Fibroblast of skin of back (primary cell): ENCODE data around the gene OR2T5.
"Not testable (repeated sequence)": the region's sequence is repeated elsewhere in the genome, so short reads cannot be mapped to it uniquely, and the experiment has no call there.

Experiments used
- DNase-seq: peaks from one replicate; pipeline ENCODE4 v3.0.0-alpha.2; 2013

The OR2T5 gene

DNA sequence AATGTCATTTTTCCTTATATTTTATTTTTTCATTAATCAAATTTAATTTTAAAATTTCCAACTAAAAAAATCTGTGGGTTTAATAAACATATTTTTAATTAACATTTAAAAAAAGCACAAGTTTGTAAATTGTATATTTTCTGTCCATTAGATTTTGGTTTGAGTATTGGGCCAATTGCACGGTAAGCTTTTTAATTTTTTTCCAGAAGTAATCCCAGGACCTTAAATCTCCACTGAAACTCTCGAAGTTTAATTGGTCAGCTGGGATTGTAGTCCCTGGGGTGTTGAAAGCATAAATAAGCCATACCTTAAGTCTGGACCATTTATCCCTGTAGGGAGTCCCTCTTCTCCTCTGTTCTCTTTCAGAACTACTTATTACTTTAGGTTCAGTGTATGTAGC, 19.4 kb downstream of the OR2T5 start, which contains the start of gene OR2G6:
Gene OR2G6 (plus strand): TSS at position 301 of the 400 bp plus-strand sequence. CDS start 13,574 bp downstream, outside the sequence.
- not testable (repeated sequence) for DNase-seq

DNA sequence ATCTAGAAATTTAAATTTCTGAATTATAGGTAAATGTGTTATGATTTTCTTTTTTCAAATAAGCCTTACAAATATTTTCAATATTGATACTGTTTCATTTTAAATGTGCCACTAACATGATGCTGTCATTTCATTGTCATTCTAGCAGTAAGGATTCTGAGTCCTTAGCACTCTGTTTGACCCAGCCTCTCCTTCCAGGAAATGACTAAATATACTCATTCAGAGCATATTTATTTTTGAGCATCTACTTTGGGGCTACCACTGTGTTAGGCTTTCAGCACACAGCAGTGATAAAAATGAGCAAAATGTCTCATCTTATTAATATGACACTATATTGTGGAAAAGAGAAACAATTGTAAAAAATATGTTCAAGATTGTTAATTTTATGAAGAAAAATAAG, 21.8 kb downstream of the OR2T5 start:
- not testable (repeated sequence) for DNase-seq

DNA sequence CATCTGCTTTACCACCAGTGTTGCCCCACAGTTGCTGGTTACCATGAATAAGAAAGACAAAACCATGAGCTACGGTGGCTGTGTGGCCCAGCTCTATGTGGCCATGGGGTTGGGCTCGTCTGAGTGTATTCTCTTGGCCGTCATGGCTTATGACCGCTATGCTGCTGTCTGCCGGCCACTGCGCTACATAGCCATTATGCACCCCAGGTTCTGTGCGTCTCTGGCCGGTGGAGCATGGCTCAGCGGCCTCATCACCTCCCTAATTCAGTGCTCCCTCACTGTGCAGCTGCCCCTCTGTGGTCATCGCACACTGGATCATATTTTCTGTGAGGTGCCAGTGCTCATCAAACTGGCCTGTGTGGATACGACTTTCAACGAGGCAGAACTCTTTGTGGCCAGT, 33.5 kb downstream of the OR2T5 start:
- DNase-seq = no peak

- not testable (repeated sequence) for DNase-seq
Measured at GRCh38 chr1:248537449-248537848, 49.1 kb downstream of the OR2T5 start.
